GM06990 (cell line): ENCODE data around the gene CDX1.
A peak's percentile ranks its signal among the peaks of the same experiment; 100 is the strongest.

Experiments
- DNase-seq: peaks from one replicate; pipeline ENCODE4 v3.0.0-alpha.2; 2011; ENCODE audit not compliant: insufficient read length; ENCODE audit errors: extremely low read depth
- H3K27me3 ChIP-seq: replicated peaks from 2 replicates; pipeline ENCODE4 v1.6.0; 2011; ENCODE audit warnings: low read length; ENCODE audit not compliant: control insufficient read depth, insufficient read depth
- H3K36me3 ChIP-seq: 2 replicates; pipeline ENCODE4 v1.5.1; 2011; ENCODE audit warnings: low read length; ENCODE audit not compliant: control insufficient read depth, insufficient read depth
- H3K4me3 ChIP-seq: replicated peaks from 2 replicates; pipeline ENCODE4 v1.5.1; 2011; ENCODE audit warnings: low read depth, mild to moderate bottlenecking, control low read depth, low read length
- TF ChIP-seq, protein P1 (sequence below): IDR thresholded peaks from 2 replicates; pipeline ENCODE4 v1.5.1; 2011; ENCODE audit warnings: low read length, control low read depth, mild to moderate bottlenecking, inconsistent platforms; ENCODE audit not compliant: insufficient read depth, poor library complexity, severe bottlenecking

The CDX1 gene

DNA sequence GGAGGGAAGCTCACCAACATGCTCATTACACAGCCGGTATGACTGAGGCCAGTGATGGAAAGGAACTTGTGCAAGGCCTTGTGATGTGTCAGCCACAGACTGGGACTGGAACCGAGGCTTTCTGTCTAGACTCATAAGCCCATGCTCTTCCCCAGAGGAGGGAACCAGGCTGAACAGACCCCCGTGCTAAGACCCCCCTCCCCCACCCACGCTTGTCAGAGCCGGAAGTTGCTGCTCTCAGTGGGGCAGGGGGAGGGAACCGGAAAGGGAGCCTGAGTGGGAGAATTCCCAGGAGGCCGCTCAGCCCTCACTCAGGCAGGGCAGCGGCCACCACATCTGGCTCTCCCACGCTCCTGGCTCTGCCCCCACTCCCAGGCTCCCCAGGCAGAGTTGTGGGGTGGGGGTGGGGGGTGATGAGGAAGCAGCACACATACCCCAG is 6.8 kb upstream of the CDX1 start:
- no peak overlapping the region for H3K4me3 ChIP-seq
- H3K27me3 ChIP-seq: no peaks in the 10 kb centered on the region
- DNase-seq: no peak
- TF ChIP-seq, protein P1, sequence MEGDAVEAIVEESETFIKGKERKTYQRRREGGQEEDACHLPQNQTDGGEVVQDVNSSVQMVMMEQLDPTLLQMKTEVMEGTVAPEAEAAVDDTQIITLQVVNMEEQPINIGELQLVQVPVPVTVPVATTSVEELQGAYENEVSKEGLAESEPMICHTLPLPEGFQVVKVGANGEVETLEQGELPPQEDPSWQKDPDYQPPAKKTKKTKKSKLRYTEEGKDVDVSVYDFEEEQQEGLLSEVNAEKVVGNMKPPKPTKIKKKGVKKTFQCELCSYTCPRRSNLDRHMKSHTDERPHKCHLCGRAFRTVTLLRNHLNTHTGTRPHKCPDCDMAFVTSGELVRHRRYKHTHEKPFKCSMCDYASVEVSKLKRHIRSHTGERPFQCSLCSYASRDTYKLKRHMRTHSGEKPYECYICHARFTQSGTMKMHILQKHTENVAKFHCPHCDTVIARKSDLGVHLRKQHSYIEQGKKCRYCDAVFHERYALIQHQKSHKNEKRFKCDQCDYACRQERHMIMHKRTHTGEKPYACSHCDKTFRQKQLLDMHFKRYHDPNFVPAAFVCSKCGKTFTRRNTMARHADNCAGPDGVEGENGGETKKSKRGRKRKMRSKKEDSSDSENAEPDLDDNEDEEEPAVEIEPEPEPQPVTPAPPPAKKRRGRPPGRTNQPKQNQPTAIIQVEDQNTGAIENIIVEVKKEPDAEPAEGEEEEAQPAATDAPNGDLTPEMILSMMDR: no peak
- no peaks in the 10 kb centered on the region for H3K36me3 ChIP-seq

DNA sequence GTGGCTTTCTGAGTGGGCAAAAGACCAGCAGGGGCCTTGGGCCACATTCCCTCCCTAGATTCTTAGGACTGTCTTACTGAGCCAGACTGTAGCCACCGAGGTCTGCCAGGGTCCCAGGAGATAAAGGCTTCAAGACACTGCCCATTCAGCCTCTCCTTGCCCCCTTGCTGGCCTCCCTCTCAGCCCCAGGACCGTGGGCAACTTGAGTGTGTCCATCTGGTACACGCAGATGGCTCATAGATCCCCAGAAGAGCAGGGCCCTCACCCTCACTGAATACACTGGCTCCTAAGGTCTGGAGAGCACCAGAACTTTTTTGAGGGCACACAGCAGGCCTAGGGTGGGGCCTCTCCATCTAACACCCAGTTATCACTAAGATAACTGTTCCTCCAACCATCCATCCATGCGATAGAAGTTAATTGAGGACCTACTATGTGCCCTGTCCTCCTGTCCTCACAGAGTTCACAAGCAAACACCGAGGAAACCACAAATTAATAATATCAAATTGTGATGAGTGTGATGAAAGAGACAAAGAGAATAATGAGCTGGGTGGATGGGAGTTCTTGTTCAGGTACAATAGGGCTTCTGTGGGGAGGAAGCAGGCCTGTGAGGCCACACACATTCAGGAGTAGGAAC is 6.0 kb upstream of the CDX1 start:
- Histone ChIP-seq H3K4me3 (no peak overlapping the region), H3K36me3 (no peaks in the 10 kb centered on the region), H3K27me3 (no peaks in the 10 kb centered on the region)
- TF ChIP-seq, protein P1: no peak
- no peak for DNase-seq

DNA sequence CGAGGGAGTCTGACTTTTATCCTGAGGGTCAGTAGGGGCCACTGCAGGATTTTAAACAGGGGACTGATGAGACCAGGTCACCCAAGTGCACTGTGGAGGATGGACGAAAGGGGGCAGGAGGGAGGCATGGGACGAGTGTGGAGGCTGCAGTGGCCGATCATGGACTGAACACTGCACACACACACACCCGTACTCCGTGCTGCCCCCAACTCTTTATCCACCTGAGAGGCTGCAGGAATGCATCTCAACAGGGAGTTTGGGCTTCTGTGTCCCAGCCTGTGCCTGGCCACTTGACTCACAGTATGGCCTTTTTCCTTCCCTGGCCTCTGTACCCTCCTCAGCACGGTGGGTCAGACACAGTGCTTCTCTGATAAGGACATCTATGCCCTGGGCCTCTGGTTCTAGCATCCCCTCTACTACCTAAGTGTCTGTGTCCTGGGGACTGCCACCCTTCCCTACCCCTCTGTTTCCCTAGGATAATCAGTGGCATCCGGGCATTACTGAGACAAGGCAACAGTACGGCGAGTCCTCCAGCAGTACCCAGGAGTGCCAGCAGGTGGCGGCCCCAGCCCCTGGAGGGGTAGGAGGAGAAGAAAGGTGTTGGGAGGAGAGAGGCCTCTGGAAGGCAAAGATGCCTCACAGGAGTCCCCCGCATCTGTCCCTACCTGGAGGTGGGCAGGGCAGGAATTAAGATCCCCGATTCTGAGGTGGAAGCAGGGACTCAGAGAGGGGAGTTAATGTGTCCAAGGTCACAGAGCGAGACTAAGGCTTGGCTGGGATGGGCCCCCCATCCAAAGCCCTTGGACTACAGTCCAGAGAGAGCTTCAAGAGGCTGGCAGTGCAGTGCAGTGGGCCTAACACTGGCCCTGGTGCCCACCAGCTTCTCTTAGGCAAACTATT is 5.1 kb upstream of the CDX1 start:
- peak; percentile 62 for DNase-seq
- H3K27me3 ChIP-seq: no peaks in the 10 kb centered on the region; the same call in 1 of the 2 replicates
- no peaks in the 10 kb centered on the region for H3K36me3 ChIP-seq
- H3K4me3 ChIP-seq: no peak overlapping the region
- TF ChIP-seq, protein P1: peak; percentile 97

DNA sequence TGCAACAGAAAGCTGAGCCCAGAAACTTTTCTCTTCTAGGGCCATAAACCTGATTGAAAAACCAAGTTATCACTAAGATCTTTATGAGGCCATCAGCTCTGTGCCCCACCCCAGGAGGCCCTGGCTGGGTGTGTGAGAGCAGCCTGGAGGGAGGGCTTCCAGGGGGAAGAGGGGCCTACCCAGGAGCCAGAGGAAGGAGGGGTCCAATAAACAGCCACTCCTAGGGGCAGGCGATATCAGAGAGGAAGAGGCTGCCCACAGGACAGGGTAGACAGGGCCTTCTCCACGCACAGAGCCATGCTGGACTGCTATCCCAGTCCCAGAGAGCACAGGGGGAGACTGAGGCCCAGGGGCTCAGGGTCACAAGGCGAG is 4.5 kb upstream of the CDX1 start:
- no peak for DNase-seq
- TF ChIP-seq, protein P1: no peak
- Histone ChIP-seq H3K4me3 (no peak overlapping the region), H3K27me3 (no peaks in the 10 kb centered on the region; the same call in 1 of the 2 replicates), H3K36me3 (no peaks in the 10 kb centered on the region)

DNA sequence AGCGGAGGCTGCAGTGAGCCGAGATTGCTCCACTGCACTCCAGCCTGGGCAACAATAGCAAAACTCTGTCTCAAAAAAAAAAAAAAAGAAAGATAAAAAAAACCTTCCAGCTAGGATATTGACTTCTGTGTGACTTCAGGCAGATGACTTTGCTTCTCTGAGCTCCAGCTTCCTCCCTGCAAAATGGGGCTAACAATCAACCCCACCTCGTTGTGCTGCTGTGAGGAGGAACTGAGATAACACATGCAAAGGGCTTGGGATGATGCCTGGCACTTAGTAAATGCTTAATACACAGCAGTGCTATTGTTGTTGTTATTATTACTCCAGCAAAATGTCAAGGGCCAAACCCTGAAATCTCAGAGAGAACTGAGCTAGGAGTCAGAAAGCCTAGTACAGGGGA is 3.5 kb upstream of the CDX1 start:
- H3K27me3 ChIP-seq: no peaks in the 10 kb centered on the region; the same call in 1 of the 2 replicates
- H3K4me3 ChIP-seq: no peak overlapping the region
- DNase-seq: no peak
- TF ChIP-seq, protein P1: no peak
- no peaks in the 10 kb centered on the region for H3K36me3 ChIP-seq
